HL-60 (cell line): Measurements from ENCODE around the gene NCR2.

Source experiments
- DNase-seq, 2 experiments: peaks; one replicate each; pipeline ENCODE4 v3.0.0-alpha.2; 2010 to 2020; ENCODE audit warnings: low read depth in 1 of 2, low spot score in 1 of 2
- H3K27ac ChIP-seq: fragments of 250-450 bp; sonication (Bioruptor Pico); replicated peaks from 2 replicates; pipeline ENCODE4 v1.5.1; 2020; ENCODE audit warnings: mild to moderate bottlenecking, moderate library complexity
- H3K27me3 ChIP-seq: fragments of 250-450 bp; sonication (Bioruptor Pico); 2 replicates; pipeline ENCODE4 v1.5.1; 2021; ENCODE audit warnings: mild to moderate bottlenecking, moderate library complexity; ENCODE audit not compliant: insufficient read depth, poor library complexity, severe bottlenecking
- H3K4me3 ChIP-seq: replicated peaks from 2 replicates; pipeline ENCODE4 v1.5.1; 2011; ENCODE audit warnings: mild to moderate bottlenecking, control low read depth, low read length; ENCODE audit not compliant: insufficient read depth
- CTCF ChIP-seq: IDR thresholded peaks from one replicate; pipeline ENCODE4 v1.5.1; 2011; ENCODE audit warnings: low read length, control low read depth, inconsistent platforms; ENCODE audit not compliant: insufficient read depth
- GABPA ChIP-seq: IDR thresholded peaks from 2 replicates; pipeline ENCODE4 v1.6.1; 2012; ENCODE audit warnings: low read depth
- POLR2AphosphoS5 ChIP-seq: IDR thresholded peaks from 2 replicates; pipeline ENCODE4 v1.6.1; 2012; ENCODE audit warnings: low read depth
- REST ChIP-seq: IDR thresholded peaks from 2 replicates; pipeline ENCODE4 v1.6.1; 2012; ENCODE audit warnings: low read depth; ENCODE audit not compliant: insufficient replicate concordance
- SPI1 ChIP-seq: IDR thresholded peaks from 2 replicates; pipeline ENCODE4 v1.6.1; 2012; ENCODE audit warnings: low read depth, mild to moderate bottlenecking, borderline replicate concordance

NCR2 gene

GRCh38 chr6:41318261-41318653 lies 17.2 kb upstream of the NCR2 start:
- Histone ChIP-seq H3K27me3 (no peaks in the 10 kb centered on the region), H3K4me3 (no peak overlapping the region), H3K27ac (no peak overlapping the region)
- no peak for DNase-seq
- TF ChIP-seq CTCF (no peak), GABPA (no peak), REST (no peak), SPI1 (no peak), POLR2AphosphoS5 (no peak)

GRCh38 chr6:41318654-41319565 lies 16.5 kb upstream of the NCR2 start:
- DNase-seq, result peak; percentile 65 to 87
- TF ChIP-seq POLR2AphosphoS5, result peak; percentile 47; the same call in 1 of the 2 replicates
- peak; percentile 99 for TF ChIP-seq CTCF
- no peak for TF ChIP-seq GABPA
- H3K4me3 ChIP-seq, result 0 out of 2 replicates have a peak overlapping the region, but pooled peaks have one; percentile 1
- no peaks in the 10 kb centered on the region for H3K27me3 ChIP-seq
- H3K27ac ChIP-seq, result no peak overlapping the region

- Histone ChIP-seq H3K4me3 (no peak overlapping the region), H3K27ac (no peak overlapping the region), H3K27me3 (no peaks in the 10 kb centered on the region)
- TF ChIP-seq POLR2AphosphoS5 (no peak), GABPA (no peak), SPI1 (no peak), CTCF (no peak)
- DNase-seq, result no peak
Observed at GRCh38 chr6:41321183-41321582, 14.2 kb upstream of the NCR2 start.

GRCh38 chr6:41325446-41326066 lies 9.9 kb upstream of the NCR2 start:
- DNase-seq, result no peak
- no peak overlapping the region for H3K4me3 ChIP-seq
- TF ChIP-seq REST, result no peak
- TF ChIP-seq POLR2AphosphoS5, result no peak
- no peak for TF ChIP-seq CTCF
- TF ChIP-seq GABPA, result no peak
- H3K27ac ChIP-seq, result no peak overlapping the region
- peaks cover 4% of the 10 kb centered on the region for H3K27me3 ChIP-seq
